HepG2 (cell line): Measurements from ENCODE around the gene CARMIL1. TPM values are rescaled to one million over a fixed set of nuclear protein-coding genes. Genes with fewer than 3 reads are reported as not detected.

ENCODE experiments used
- CREB1 ChIP-seq, 2 experiments: fragments of 450-650 bp in 1 of 2; IDR thresholded peaks; 2 replicates each; pipeline ENCODE4 v1.6.1; 2016 to 2017; ENCODE audit warnings: control low read depth in 1 of 2, mild to moderate bottlenecking in 1 of 2, missing compliant biosample characterization in 1 of 2, missing genetic modification characterization in 1 of 2
- ELF3 ChIP-seq: IDR thresholded peaks from 2 replicates; pipeline ENCODE4 v1.6.1; 2016; ENCODE audit warnings: missing genetic modification reagents, missing compliant biosample characterization
- GATAD2A ChIP-seq: IDR thresholded peaks from 2 replicates; pipeline ENCODE4 v1.6.1; 2016
- HNF4G ChIP-seq, 2 experiments: sonication (generic) in 1 of 2; formaldehyde crosslinking in 1 of 2; IDR thresholded peaks; 2 replicates each; pipeline versions ENCODE4 v1.4.0 to v1.6.1; 2011 to 2020; ENCODE audit warnings: borderline replicate concordance in 2 of 2, low read depth in 2 of 2, mild to moderate bottlenecking in 2 of 2, low read length in 1 of 2, missing genetic modification reagents in 1 of 2, moderate library complexity in 1 of 2
- MTF2 ChIP-seq: sonication (generic); formaldehyde crosslinking; IDR thresholded peaks from 2 replicates; pipeline ENCODE4 v1.5.0; 2020; ENCODE audit warnings: missing genetic modification reagents, borderline replicate concordance
- MXD3 ChIP-seq: IDR thresholded peaks from 2 replicates; pipeline ENCODE4 v1.6.1; 2016; ENCODE audit warnings: mild to moderate bottlenecking, missing biosample characterization, missing genetic modification reagents
- NFKB2 ChIP-seq: sonication (generic); formaldehyde crosslinking; IDR thresholded peaks from 2 replicates; pipeline ENCODE4 v1.4.0; 2020; ENCODE audit warnings: missing genetic modification reagents, borderline replicate concordance
- RXRB ChIP-seq: IDR thresholded peaks from 2 replicates; pipeline ENCODE4 v1.6.1; 2016; ENCODE audit warnings: borderline replicate concordance, missing genetic modification reagents, missing compliant biosample characterization
- TBX2 ChIP-seq: sonication (generic); formaldehyde crosslinking; IDR thresholded peaks from 2 replicates; pipeline ENCODE4 v1.5.0; 2020; ENCODE audit warnings: missing genetic modification reagents, mild to moderate bottlenecking, borderline replicate concordance
- ZNF207 ChIP-seq: fragments of 450-650 bp; IDR thresholded peaks from 2 replicates; pipeline ENCODE4 v1.6.1; 2016; ENCODE audit warnings: antibody characterized with exemption, borderline replicate concordance
- ZNF773 ChIP-seq: sonication (generic); formaldehyde crosslinking; IDR thresholded peaks from 2 replicates; pipeline ENCODE4 v1.4.0; 2020; ENCODE audit warnings: missing genetic modification reagents, borderline replicate concordance
- ZSCAN29 ChIP-seq: sonication (generic); formaldehyde crosslinking; conservative IDR thresholded peaks from 2 replicates; pipeline ENCODE4 v1.4.0; 2020; ENCODE audit warnings: mild to moderate bottlenecking, missing genetic modification reagents
- polyA plus RNA-seq, 8 experiments: library from polyadenylated mRNA; depleted of rRNA in 3 of 8; stranded (reverse) in 7 of 8; unstranded in 1 of 8; fragments of >200 nt; fragmentation: Illumina TruSeq in 4 of 8; extraction: Trizol in 4 of 8; gene quantifications; 2 replicates each; pipeline versions ENCODE4 v1.2.1 to v1.2.3, GENCODE V29; 2011 to 2016; ENCODE audit warnings: low read depth in 4 of 8, missing spikeins in 1 of 8, mixed read lengths in 1 of 8; ENCODE audit not compliant: insufficient read depth in 1 of 8
- total RNA-seq, 5 experiments: library from RNA; depleted of rRNA; stranded (reverse); fragments of >200 nt; fragmentation: Illumina TruSeq; extraction: Trizol; gene quantifications; 2 replicates each; pipeline ENCODE4 v1.2.3, GENCODE V29; 2016; ENCODE audit warnings: low read depth in 1 of 5
- TF ChIP-seq, protein P1 (sequence below): sonication (generic); formaldehyde crosslinking; conservative IDR thresholded peaks from 2 replicates; pipeline ENCODE4 v1.4.0; 2020; ENCODE audit warnings: missing genetic modification reagents
- TF ChIP-seq, protein P2 (sequence below): sonication (generic); formaldehyde crosslinking; IDR thresholded peaks from 2 replicates; pipeline ENCODE4 v1.9.0; 2021; ENCODE audit warnings: mild to moderate bottlenecking, missing genetic modification reagents
- TF ChIP-seq, protein P3 (sequence below): sonication (generic); formaldehyde crosslinking; IDR thresholded peaks from 2 replicates; pipeline ENCODE4 v1.5.1; 2020; ENCODE audit warnings: missing genetic modification reagents, mild to moderate bottlenecking, borderline replicate concordance

CARMIL1 gene
- total and polyA plus RNA-seq, 2 of the 13 experiments (the other 11 are each of a cell fraction or from before 2014, with no cell fraction given), result 1.8 to 2.6 TPM

DNA sequence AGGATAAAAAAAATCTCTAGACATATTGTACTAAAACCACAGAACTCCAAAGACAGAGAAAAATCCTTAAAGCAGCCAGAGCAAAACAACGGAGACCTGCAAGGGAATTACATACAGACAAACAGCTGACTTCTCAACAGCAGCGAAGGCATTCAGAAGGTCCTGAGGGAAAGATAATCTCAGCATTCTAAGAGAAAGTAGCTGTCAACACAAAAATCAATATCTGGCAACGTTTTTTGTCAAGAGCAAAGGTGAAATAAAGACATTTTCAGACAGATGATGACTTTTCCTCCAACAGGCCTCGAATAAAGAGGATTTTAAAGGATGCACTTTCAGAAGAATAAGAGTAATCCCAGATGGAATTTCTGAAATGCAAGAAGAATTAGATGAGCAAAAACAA lies 366.7 kb downstream of the CARMIL1 start (continued):
- TF ChIP-seq HNF4G (IDR thresholded peaks at IDR 0.05; ENCODE audit: borderline replicate concordance, low read depth, low read length) (peak; percentile 75), HNF4G (CRISPR knock-in tag; IDR thresholded peaks at IDR 0.05; ENCODE audit: borderline replicate concordance, low read depth) (no peak; the same call in 1 of the 2 replicates), ZNF773 (CRISPR knock-in tag) (no peak), TBX2 (CRISPR knock-in tag) (no peak), NFKB2 (CRISPR knock-in tag) (no peak), MXD3 (CRISPR knock-in tag) (no peak), MTF2 (CRISPR knock-in tag) (no peak), CREB1 (IDR thresholded peaks at IDR 0.05) (no peak), CREB1 (CRISPR knock-in tag; IDR thresholded peaks at IDR 0.05) (peak; percentile 57), GATAD2A (peak; percentile 94), RXRB (CRISPR knock-in tag) (peak; percentile 77), ZSCAN29 (no peak), ELF3 (0 out of 2 replicates have a peak, but pooled peaks have one; percentile 27), ZNF207 (no peak)
- TF ChIP-seq, protein P1, sequence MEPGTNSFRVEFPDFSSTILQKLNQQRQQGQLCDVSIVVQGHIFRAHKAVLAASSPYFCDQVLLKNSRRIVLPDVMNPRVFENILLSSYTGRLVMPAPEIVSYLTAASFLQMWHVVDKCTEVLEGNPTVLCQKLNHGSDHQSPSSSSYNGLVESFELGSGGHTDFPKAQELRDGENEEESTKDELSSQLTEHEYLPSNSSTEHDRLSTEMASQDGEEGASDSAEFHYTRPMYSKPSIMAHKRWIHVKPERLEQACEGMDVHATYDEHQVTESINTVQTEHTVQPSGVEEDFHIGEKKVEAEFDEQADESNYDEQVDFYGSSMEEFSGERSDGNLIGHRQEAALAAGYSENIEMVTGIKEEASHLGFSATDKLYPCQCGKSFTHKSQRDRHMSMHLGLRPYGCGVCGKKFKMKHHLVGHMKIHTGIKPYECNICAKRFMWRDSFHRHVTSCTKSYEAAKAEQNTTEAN (CRISPR knock-in tag), result no peak
- TF ChIP-seq, protein P2, sequence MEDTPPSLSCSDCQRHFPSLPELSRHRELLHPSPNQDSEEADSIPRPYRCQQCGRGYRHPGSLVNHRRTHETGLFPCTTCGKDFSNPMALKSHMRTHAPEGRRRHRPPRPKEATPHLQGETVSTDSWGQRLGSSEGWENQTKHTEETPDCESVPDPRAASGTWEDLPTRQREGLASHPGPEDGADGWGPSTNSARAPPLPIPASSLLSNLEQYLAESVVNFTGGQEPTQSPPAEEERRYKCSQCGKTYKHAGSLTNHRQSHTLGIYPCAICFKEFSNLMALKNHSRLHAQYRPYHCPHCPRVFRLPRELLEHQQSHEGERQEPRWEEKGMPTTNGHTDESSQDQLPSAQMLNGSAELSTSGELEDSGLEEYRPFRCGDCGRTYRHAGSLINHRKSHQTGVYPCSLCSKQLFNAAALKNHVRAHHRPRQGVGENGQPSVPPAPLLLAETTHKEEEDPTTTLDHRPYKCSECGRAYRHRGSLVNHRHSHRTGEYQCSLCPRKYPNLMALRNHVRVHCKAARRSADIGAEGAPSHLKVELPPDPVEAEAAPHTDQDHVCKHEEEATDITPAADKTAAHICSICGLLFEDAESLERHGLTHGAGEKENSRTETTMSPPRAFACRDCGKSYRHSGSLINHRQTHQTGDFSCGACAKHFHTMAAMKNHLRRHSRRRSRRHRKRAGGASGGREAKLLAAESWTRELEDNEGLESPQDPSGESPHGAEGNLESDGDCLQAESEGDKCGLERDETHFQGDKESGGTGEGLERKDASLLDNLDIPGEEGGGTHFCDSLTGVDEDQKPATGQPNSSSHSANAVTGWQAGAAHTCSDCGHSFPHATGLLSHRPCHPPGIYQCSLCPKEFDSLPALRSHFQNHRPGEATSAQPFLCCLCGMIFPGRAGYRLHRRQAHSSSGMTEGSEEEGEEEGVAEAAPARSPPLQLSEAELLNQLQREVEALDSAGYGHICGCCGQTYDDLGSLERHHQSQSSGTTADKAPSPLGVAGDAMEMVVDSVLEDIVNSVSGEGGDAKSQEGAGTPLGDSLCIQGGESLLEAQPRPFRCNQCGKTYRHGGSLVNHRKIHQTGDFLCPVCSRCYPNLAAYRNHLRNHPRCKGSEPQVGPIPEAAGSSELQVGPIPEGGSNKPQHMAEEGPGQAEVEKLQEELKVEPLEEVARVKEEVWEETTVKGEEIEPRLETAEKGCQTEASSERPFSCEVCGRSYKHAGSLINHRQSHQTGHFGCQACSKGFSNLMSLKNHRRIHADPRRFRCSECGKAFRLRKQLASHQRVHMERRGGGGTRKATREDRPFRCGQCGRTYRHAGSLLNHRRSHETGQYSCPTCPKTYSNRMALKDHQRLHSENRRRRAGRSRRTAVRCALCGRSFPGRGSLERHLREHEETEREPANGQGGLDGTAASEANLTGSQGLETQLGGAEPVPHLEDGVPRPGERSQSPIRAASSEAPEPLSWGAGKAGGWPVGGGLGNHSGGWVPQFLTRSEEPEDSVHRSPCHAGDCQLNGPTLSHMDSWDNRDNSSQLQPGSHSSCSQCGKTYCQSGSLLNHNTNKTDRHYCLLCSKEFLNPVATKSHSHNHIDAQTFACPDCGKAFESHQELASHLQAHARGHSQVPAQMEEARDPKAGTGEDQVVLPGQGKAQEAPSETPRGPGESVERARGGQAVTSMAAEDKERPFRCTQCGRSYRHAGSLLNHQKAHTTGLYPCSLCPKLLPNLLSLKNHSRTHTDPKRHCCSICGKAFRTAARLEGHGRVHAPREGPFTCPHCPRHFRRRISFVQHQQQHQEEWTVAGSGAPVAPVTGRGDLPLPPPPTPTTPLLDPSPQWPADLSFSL (CRISPR knock-in tag), result peak; percentile 39; the same call in 1 of the 2 replicates
- TF ChIP-seq, protein P3, sequence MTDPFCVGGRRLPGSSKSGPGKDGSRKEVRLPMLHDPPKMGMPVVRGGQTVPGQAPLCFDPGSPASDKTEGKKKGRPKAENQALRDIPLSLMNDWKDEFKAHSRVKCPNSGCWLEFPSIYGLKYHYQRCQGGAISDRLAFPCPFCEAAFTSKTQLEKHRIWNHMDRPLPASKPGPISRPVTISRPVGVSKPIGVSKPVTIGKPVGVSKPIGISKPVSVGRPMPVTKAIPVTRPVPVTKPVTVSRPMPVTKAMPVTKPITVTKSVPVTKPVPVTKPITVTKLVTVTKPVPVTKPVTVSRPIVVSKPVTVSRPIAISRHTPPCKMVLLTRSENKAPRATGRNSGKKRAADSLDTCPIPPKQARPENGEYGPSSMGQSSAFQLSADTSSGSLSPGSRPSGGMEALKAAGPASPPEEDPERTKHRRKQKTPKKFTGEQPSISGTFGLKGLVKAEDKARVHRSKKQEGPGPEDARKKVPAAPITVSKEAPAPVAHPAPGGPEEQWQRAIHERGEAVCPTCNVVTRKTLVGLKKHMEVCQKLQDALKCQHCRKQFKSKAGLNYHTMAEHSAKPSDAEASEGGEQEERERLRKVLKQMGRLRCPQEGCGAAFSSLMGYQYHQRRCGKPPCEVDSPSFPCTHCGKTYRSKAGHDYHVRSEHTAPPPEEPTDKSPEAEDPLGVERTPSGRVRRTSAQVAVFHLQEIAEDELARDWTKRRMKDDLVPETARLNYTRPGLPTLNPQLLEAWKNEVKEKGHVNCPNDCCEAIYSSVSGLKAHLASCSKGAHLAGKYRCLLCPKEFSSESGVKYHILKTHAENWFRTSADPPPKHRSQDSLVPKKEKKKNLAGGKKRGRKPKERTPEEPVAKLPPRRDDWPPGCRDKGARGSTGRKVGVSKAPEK (CRISPR knock-in tag), result no peak
